GM23248 (cell line): ENCODE data around the gene DNAJC2. TPM values are rescaled to one million over a fixed set of nuclear protein-coding genes. Genes with fewer than 3 reads are reported as not detected.

Source experiments
- DNase-seq: peaks from one replicate; pipeline ENCODE4 v3.0.0-alpha.2; 2015
- H2AFZ ChIP-seq: fragments of 200-600 bp; sonication (generic); 2 replicates; pipeline ENCODE4 v1.6.1; 2016; ENCODE audit warnings: antibody characterized with exemption
- H3F3A ChIP-seq: fragments of 200-600 bp; sonication (generic); 2 replicates; pipeline ENCODE4 v1.6.1; 2016; ENCODE audit warnings: mild to moderate bottlenecking, antibody characterized with exemption, mixed run types; ENCODE audit not compliant: insufficient read depth
- H3K27ac ChIP-seq: fragments of 200-600 bp; sonication (generic); 2 replicates; pipeline ENCODE4 v1.5.1; 2016; ENCODE audit warnings: mild to moderate bottlenecking
- H3K27me3 ChIP-seq: fragments of 200-600 bp; sonication (generic); replicated peaks from 2 replicates; pipeline ENCODE4 v1.6.1; 2016; ENCODE audit warnings: mild to moderate bottlenecking; ENCODE audit not compliant: insufficient read depth
- H3K36me3 ChIP-seq: fragments of 200-600 bp; sonication (generic); 2 replicates; pipeline ENCODE4 v1.6.1; 2016; ENCODE audit warnings: low read depth, mild to moderate bottlenecking
- H3K4me1 ChIP-seq: fragments of 200-600 bp; sonication (generic); 2 replicates; pipeline ENCODE4 v1.6.1; 2016; ENCODE audit warnings: mild to moderate bottlenecking; ENCODE audit not compliant: insufficient read depth
- H3K4me2 ChIP-seq: fragments of 200-600 bp; sonication (generic); one replicate; pipeline ENCODE4 v1.6.1; 2016; ENCODE audit warnings: mild to moderate bottlenecking; ENCODE audit not compliant: unreplicated experiment
- H3K4me3 ChIP-seq: fragments of 200-600 bp; sonication (generic); 2 replicates; pipeline ENCODE4 v1.5.1; 2016; ENCODE audit warnings: mild to moderate bottlenecking
- H3K79me2 ChIP-seq: fragments of 200-600 bp; sonication (generic); 2 replicates; pipeline ENCODE4 v1.6.1; 2016; ENCODE audit warnings: mild to moderate bottlenecking; ENCODE audit not compliant: insufficient read depth
- H3K9ac ChIP-seq: fragments of 200-600 bp; sonication (generic); 2 replicates; pipeline ENCODE4 v1.6.1; 2016; ENCODE audit warnings: mild to moderate bottlenecking
- H3K9me2 ChIP-seq: fragments of 200-600 bp; sonication (generic); 2 replicates; pipeline ENCODE4 v1.6.1; 2016; ENCODE audit warnings: mixed run types, mild to moderate bottlenecking, moderate library complexity; ENCODE audit not compliant: insufficient read depth
- H3K9me3 ChIP-seq: fragments of 200-600 bp; sonication (generic); one replicate; pipeline ENCODE4 v1.6.1; 2017; ENCODE audit warnings: low read depth
- H4K20me1 ChIP-seq: fragments of 200-600 bp; sonication (generic); 2 replicates; pipeline ENCODE4 v1.6.0; 2016; ENCODE audit not compliant: insufficient read depth
- EZH2 ChIP-seq: fragments of 200-600 bp; sonication (generic); IDR thresholded peaks from 2 replicates; pipeline ENCODE4 v1.6.1; 2018; ENCODE audit warnings: antibody characterized with exemption, mild to moderate bottlenecking; ENCODE audit not compliant: insufficient read depth, poor library complexity, severe bottlenecking
- EZH2phosphoT487 ChIP-seq: fragments of 200-600 bp; sonication (generic); IDR thresholded peaks from 2 replicates; pipeline ENCODE4 v1.6.1; 2018; ENCODE audit warnings: antibody characterized with exemption, moderate library complexity, mild to moderate bottlenecking, low read depth; ENCODE audit not compliant: insufficient read depth
- WGBS, 2 experiments: methylation state at CpG; one replicate each; pipeline ENCODE4 v1.1.6; 2015 to 2017; ENCODE audit warnings: low lambda C conversion rate in 2 of 2, low coverage in 1 of 2; ENCODE audit errors: missing lambda C conversion rate in 2 of 2; 5-methylcytosine and 5-hydroxymethylcytosine counted together
- in situ Hi-C: fragments of 300-500 bp; cut with MboI; formaldehyde crosslinking; loops from 2 replicates; pipeline ENCODE4 v1.15.0; 2020
- polyA plus RNA-seq: library from polyadenylated mRNA; unstranded; fragments of >200 nt; fragmentation: Nextera tagmentation; extraction: Ambion mirVana; gene quantifications from 2 replicates; pipeline ENCODE4 v1.2.1, GENCODE V29; 2016
- total RNA-seq: library from RNA; depleted of rRNA; stranded (reverse); fragments of >200 nt; shearing (Covaris generic); gene quantifications from 2 replicates; pipeline ENCODE4 v1.2.3, GENCODE V29; 2014

Gene DNAJC2
- total and polyA plus RNA-seq, 2 experiments from 2014 or later: 19.3 to 36.6 TPM

DNA sequence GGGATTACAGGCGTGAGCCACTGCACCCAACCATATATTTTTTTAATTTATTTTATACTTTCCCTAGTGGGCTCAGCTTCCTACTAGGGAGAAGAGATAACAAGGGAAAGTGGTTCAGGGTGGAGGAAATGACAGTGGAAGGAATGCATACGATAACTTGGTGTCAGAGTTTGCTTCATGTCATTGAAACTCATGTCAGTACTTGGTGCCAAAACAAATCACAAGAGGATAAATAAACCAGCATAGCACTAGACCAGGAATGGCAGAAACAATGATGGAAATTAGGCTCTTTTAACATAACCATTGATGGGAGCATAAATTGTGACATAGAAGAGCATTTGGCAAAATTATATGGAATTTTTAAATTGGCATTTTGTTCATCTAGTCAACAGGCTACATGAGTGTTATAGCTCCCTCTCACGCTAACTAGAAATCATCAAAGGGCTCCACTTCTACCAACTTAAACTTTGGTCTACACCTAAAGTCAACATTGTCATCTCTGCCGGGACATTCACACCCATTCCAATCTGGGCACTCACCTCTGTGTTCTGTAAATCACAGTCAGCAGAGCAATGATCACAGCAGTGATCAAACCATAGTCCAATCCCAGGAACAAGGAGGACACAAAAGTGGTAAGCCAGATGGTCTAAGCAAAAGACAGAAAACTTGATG lies 44.0 kb upstream of the DNAJC2 start:
- in situ Hi-C loops: no loop called here
- DNase-seq: no peak
- H3K9ac ChIP-seq: no peak overlapping the region
- no peak overlapping the region for H3K4me2 ChIP-seq
- H3K9me3 ChIP-seq: no peaks in the 10 kb centered on the region
- H3K4me1 ChIP-seq: no peaks in the 10 kb centered on the region
- H3K9me2 ChIP-seq: no peaks in the 10 kb centered on the region
- H4K20me1 ChIP-seq: no peaks in the 10 kb centered on the region
- H3K79me2 ChIP-seq: no peaks in the 10 kb centered on the region
- H3F3A ChIP-seq: no peaks in the 10 kb centered on the region
- H2AFZ ChIP-seq: no peak overlapping the region
- H3K27ac ChIP-seq: no peak overlapping the region
- no peaks in the 10 kb centered on the region for H3K27me3 ChIP-seq
- H3K36me3 ChIP-seq: no peaks in the 10 kb centered on the region
- no peak for TF ChIP-seq EZH2phosphoT487
- TF ChIP-seq EZH2: no peak
- no peak overlapping the region for H3K4me3 ChIP-seq
- WGBS, 2 experiments: 64 to 68% methylated on average over 4 of the region's 4 CpGs

DNA sequence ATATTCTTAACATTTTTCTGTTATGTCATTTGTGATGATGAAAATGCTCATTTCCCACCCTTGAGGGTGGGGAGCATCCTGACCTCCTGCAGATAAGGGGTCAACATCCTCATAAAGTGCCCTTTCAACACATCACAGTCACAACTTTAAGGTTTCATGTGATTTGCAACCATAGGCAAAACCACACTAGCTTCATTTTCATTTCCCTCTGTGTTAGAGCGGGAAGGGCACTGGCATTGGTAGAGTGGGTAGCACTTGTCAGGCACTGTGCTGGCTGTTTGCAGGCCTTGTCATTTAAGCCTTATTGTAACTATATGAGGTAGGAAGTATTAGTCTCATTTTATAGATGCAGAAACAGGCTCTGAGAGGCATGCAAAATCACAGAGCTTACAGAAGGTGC lies 42.7 kb upstream of the DNAJC2 start:
- H4K20me1 ChIP-seq: no peaks in the 10 kb centered on the region
- H3K4me1 ChIP-seq: no peaks in the 10 kb centered on the region
- no peak overlapping the region for H2AFZ ChIP-seq
- no peaks in the 10 kb centered on the region for H3F3A ChIP-seq
- H3K9me3 ChIP-seq: no peaks in the 10 kb centered on the region
- H3K27me3 ChIP-seq: no peaks in the 10 kb centered on the region
- in situ Hi-C loops: no loop called here
- no peak overlapping the region for H3K4me3 ChIP-seq
- no peaks in the 10 kb centered on the region for H3K79me2 ChIP-seq
- no peaks in the 10 kb centered on the region for H3K9me2 ChIP-seq
- H3K9ac ChIP-seq: no peak overlapping the region
- WGBS, 2 experiments: 80 to 83% methylated on average over 1 of the region's 1 CpG
- no peak for DNase-seq
- H3K27ac ChIP-seq: no peak overlapping the region
- no peak overlapping the region for H3K4me2 ChIP-seq
- TF ChIP-seq EZH2phosphoT487: no peak
- no peak for TF ChIP-seq EZH2
- no peaks in the 10 kb centered on the region for H3K36me3 ChIP-seq

DNA sequence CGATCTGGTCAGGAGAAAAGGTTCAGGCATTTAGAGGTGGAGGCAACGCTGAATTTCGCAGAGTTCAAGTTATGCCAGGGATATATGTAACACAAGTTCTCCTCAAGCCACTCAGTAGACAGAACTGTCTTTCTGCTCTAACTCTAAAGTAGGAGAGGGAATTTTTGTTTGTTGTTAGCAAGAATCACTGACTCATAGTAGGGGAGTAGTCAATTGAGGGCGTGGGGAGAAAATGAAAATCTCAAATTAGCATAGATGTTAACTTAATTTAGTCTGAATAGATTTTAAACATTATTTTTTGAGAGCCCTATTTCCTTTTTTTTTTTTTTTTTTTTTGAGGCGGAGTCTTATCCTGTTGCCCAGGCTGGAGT lies 37.5 kb upstream of the DNAJC2 start:
- Histone ChIP-seq H3K27me3 (no peaks in the 10 kb centered on the region), H3K79me2 (no peaks in the 10 kb centered on the region), H3K4me3 (no peak overlapping the region), H3K9me2 (no peaks in the 10 kb centered on the region), H3F3A (no peaks in the 10 kb centered on the region), H3K9ac (no peak overlapping the region), H3K27ac (no peak overlapping the region), H4K20me1 (no peaks in the 10 kb centered on the region), H2AFZ (no peak overlapping the region), H3K9me3 (no peaks in the 10 kb centered on the region), H3K36me3 (no peaks in the 10 kb centered on the region), H3K4me2 (no peak overlapping the region), H3K4me1 (no peaks in the 10 kb centered on the region)
- DNase-seq: peak; percentile 3
- in situ Hi-C loops: no loop called here
- WGBS, 2 experiments: 46 to 60% methylated on average over 5 of the region's 5 CpGs
- TF ChIP-seq EZH2phosphoT487: no peak
- TF ChIP-seq EZH2: no peak

DNA sequence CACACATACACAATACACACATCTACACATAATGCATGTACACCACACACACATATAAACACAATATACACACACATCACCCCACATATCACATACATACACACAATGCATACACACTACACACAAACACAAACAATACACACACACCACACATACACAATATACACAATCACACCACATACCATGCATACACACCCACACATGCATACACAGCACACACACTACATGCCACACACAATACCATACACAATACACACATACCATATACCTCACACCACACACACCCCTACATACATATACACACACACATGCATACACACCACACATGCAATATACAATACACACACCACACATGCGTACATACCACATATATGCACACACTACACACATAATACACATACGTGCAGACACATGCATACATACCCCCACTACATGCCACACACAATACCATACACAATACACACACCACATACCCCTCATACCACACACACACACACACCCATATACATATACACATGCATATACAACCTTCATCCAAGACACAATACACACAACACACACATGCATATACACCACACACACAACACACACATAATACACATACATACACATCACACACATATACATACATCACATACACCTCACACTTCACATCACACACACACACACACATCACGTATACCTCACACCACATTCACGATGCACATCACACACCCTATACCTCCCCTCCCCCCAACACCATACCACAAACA lies 36.9 kb upstream of the DNAJC2 start:
- H3K4me2 ChIP-seq: no peak overlapping the region
- TF ChIP-seq EZH2phosphoT487: no peak
- TF ChIP-seq EZH2: no peak
- H3K27ac ChIP-seq: no peak overlapping the region
- H3K79me2 ChIP-seq: no peaks in the 10 kb centered on the region
- H2AFZ ChIP-seq: no peak overlapping the region
- no peaks in the 10 kb centered on the region for H3K9me2 ChIP-seq
- DNase-seq: no peak
- 80 to 82% methylated on average over 4 of the region's 4 CpGs for WGBS, 2 experiments
- H3K4me3 ChIP-seq: no peak overlapping the region
- H3K9ac ChIP-seq: no peak overlapping the region
- H3K9me3 ChIP-seq: no peaks in the 10 kb centered on the region
- H3F3A ChIP-seq: no peaks in the 10 kb centered on the region
- no peaks in the 10 kb centered on the region for H4K20me1 ChIP-seq
- H3K27me3 ChIP-seq: no peaks in the 10 kb centered on the region
- in situ Hi-C loops: no loop called here
- H3K36me3 ChIP-seq: no peaks in the 10 kb centered on the region
- H3K4me1 ChIP-seq: no peaks in the 10 kb centered on the region
